A673 (cell line): Measurements from ENCODE around the gene MPZL1. TPM values are rescaled to one million over a fixed set of nuclear protein-coding genes. Genes with fewer than 3 reads are reported as not detected.

Experiments used
- BruUV-seq: library from RNA; stranded (reverse); fragments of 400-500 nt; replicated peaks from 2 replicates; lab custom pipeline; 2021; lab: Mats Ljungman, UMichigan
- CTCF ChIA-PET: fragments of 300-600 bp; sonication (Branson Sonifier 250); formaldehyde crosslinking; loops from one replicate; lab custom pipeline; 2022; ENCODE audit warnings: antibody characterized with exemption; lab: Charles Lee
- POLR2A ChIA-PET: fragments of 300-600 bp; sonication (Branson Sonifier 250); formaldehyde crosslinking; loops from one replicate; lab custom pipeline; 2022; ENCODE audit warnings: antibody characterized with exemption; ENCODE audit not compliant: low non-redundant PET; lab: Charles Lee
- DNase-seq: peaks from one replicate; pipeline ENCODE4 v3.0.0-alpha.2; 2015; ENCODE audit warnings: low spot score
- H3K27ac ChIP-seq: fragments of 200-600 bp; sonication (generic); 2 replicates; pipeline ENCODE4 v1.5.1; 2016; ENCODE audit warnings: mixed run types, low read depth, mild to moderate bottlenecking, mixed read lengths, antibody characterized with exemption, low read length; ENCODE audit not compliant: poor library complexity, severe bottlenecking
- H3K27me3 ChIP-seq: fragments of 200-600 bp; sonication (generic); replicated peaks from 2 replicates; pipeline ENCODE4 v1.6.1; 2017; ENCODE audit warnings: mixed run types, low read depth, mild to moderate bottlenecking, mixed read lengths, antibody characterized with exemption, low read length; ENCODE audit not compliant: insufficient read depth, poor library complexity
- H3K36me3 ChIP-seq: fragments of 200-600 bp; sonication (generic); 2 replicates; pipeline ENCODE4 v1.6.1; 2016; ENCODE audit warnings: mixed run types, mild to moderate bottlenecking, mixed read lengths, antibody characterized with exemption, low read length; ENCODE audit not compliant: insufficient read depth, poor library complexity, severe bottlenecking
- H3K4me1 ChIP-seq: fragments of 200-600 bp; sonication (generic); 2 replicates; pipeline ENCODE4 v1.6.1; 2017; ENCODE audit warnings: mixed run types, mild to moderate bottlenecking, mixed read lengths, antibody characterized with exemption, low read length; ENCODE audit not compliant: insufficient read depth, poor library complexity, severe bottlenecking
- H3K4me3 ChIP-seq: fragments of 200-600 bp; sonication (generic); 2 replicates; pipeline ENCODE4 v1.5.1; 2016; ENCODE audit warnings: low read depth, mixed run types, mild to moderate bottlenecking, mixed read lengths, low read length; ENCODE audit not compliant: poor library complexity, severe bottlenecking
- H3K9me3 ChIP-seq: fragments of 200-600 bp; sonication (generic); 2 replicates; pipeline ENCODE4 v1.6.1; 2016; ENCODE audit warnings: mixed run types, low read depth, mild to moderate bottlenecking, mixed read lengths, antibody characterized with exemption, low read length; ENCODE audit not compliant: poor library complexity, severe bottlenecking
- EZH2 ChIP-seq: fragments of 200-600 bp; sonication (generic); IDR thresholded peaks from 2 replicates; pipeline ENCODE4 v1.6.1; 2017; ENCODE audit warnings: borderline replicate concordance, low read depth, mild to moderate bottlenecking, mixed read lengths, antibody characterized with exemption, low read length; ENCODE audit not compliant: poor library complexity, severe bottlenecking
- intact Hi-C: fragments of 100-400 bp; cut with micrococcal nuclease; formaldehyde crosslinking; loops from one replicate; pipeline ENCODE4 v1.10.0; 2022; ENCODE audit not compliant: unreplicated experiment
- total RNA-seq: library from RNA; stranded (reverse); gene quantifications from 2 replicates; pipeline ENCODE4 v1.2.3, GENCODE V29; 2021
- TF ChIP-seq, protein P1 (sequence below): fragments of 300-800, 200-600 bp; sonication (generic); conservative IDR thresholded peaks from 2 replicates; pipeline ENCODE4 v1.5.1; 2017; ENCODE audit warnings: low read depth, mild to moderate bottlenecking, antibody characterized with exemption, low read length, moderate library complexity, mixed read lengths

MPZL1 gene
- total RNA-seq, 1 experiment from 2014 or later, result 87.8 TPM

DNA sequence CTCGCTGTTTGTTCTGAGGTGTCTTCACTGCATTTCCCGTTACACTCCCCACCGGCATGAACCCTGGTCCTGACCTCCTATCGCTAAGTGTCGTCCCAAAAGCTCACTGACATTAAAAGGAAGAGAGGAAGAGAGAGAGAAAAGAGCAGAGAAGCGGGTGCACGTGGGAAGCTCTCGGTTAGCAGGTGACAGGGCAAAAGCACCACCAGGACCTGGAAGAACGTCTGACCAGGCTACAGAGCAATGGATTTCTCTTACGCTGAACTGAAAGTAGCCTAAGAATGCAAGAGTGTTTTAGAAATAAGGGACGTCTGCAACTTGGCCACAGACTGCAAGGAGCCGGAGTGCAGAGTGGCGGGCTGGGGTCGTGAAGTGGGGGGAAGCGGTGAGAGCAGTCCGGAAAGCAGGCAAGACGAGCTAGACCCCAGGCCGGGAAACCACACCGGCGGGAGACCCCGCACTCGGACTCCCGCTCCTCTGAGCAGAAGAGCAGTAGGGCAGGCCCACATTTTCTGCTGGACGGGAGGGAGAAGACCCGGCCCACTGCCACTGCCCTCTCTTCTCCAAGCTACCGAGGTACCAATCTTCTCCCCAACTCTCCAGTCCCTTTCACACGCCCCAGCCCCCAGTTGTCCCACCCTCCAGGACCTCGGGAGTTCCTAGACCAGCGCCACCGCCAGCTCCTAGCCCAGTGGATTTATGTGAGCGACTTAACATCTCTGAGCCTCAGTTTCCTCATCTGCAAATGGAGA lies 8.3 kb upstream of the MPZL1 start:
- Histone ChIP-seq H3K36me3 (no peaks in the 10 kb centered on the region), H3K27me3 (no peaks in the 10 kb centered on the region), H3K4me3 (peak overlapping the region; percentile 67), H3K4me1 (no peaks in the 10 kb centered on the region), H3K9me3 (no peaks in the 10 kb centered on the region), H3K27ac (peak overlapping the region; percentile 92)
- no peak for TF ChIP-seq EZH2
- TF ChIP-seq, protein P1, sequence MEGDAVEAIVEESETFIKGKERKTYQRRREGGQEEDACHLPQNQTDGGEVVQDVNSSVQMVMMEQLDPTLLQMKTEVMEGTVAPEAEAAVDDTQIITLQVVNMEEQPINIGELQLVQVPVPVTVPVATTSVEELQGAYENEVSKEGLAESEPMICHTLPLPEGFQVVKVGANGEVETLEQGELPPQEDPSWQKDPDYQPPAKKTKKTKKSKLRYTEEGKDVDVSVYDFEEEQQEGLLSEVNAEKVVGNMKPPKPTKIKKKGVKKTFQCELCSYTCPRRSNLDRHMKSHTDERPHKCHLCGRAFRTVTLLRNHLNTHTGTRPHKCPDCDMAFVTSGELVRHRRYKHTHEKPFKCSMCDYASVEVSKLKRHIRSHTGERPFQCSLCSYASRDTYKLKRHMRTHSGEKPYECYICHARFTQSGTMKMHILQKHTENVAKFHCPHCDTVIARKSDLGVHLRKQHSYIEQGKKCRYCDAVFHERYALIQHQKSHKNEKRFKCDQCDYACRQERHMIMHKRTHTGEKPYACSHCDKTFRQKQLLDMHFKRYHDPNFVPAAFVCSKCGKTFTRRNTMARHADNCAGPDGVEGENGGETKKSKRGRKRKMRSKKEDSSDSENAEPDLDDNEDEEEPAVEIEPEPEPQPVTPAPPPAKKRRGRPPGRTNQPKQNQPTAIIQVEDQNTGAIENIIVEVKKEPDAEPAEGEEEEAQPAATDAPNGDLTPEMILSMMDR, result no peak
- CTCF ChIA-PET, result interaction anchor here (0.6 kb wide), 1 partner anchor 102 kb away, joined by 9 read pairs; no protein-coding TSS in a partner anchor
- POLR2A ChIA-PET, result interaction anchor here (0.6 kb wide), 1 partner anchor 157 kb away, joined by 10 read pairs; no protein-coding TSS in a partner anchor
- intact Hi-C loops, result loop anchor here (2.0 to 10.0 kb wide), 3 partner anchors 89 to 1889 kb away; partner anchors contain the start of genes DCAF6, MPC2 and UCK2
- no peak for DNase-seq
- BruUV-seq, result no TSS peak

DNA sequence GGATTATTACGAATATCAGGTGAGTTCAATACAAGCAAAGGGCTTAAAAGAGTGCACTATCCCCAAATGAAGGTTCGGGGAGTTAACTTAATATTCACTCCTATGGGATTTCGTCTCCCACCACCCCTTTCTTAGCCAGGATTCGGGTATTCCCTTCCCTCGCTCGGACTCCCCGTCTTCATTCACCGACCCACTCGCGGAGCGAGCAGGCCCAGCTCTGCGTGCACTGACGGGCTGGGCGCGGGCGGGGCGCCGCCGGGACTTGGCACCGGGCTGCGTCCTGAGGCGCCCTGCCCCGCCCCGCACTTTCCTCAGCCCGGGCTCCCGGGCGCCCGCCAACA lies 7.7 kb upstream of the MPZL1 start:
- POLR2A ChIA-PET, result interaction anchor here (0.6 kb wide), 1 partner anchor 158 kb away, joined by 10 read pairs; no protein-coding TSS in a partner anchor

DNA sequence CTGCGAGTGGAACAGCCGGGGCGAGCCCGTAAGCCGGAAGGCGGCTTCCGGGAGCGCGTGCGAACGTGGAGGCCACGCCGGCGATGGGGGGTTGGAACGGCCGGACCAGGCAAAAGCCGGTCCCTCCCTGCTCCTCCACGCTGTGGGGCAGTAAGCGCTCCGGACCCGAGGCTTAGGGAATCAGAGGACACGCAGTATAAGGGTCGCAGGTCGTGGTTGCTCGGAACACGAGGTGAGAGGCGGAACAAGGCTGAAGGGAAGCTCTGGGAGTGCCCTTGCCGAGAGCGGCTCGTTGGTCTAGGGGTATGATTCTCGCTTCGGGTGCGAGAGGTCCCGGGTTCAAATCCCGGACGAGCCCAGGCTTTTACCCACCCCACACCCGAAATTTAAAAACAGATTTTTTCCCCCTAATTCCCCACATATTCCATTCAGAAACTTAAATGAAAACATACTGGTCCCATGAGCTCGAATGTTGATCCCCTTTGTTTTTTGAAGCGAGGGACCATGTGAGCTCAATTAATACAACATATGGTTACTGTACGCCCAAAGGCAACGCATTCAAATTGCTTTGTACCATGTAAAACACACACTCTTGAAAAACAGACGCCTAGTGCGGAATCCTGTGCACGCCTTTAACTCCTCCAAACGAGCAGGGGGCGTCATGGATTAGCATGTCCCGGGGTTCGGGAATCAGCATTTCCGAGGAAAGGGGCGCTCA lies 7.2 kb upstream of the MPZL1 start:
- peak; percentile 90 for DNase-seq
- intact Hi-C loops, result loop anchor here (2.0 to 10.0 kb wide), 3 partner anchors 88 to 1890 kb away; partner anchors contain the start of genes DCAF6, MPC2 and UCK2
- ChIA-PET POLR2A (interaction anchor here (0.5 to 0.6 kb wide), 2 partner anchors 114 to 537 kb away, joined by 3 to 12 read pairs; no protein-coding TSS in a partner anchor), CTCF (interaction anchor here (0.6 to 0.7 kb wide), 2 partner anchors 48 to 101 kb away, joined by 3 to 9 read pairs; no protein-coding TSS in a partner anchor)
- no peaks in the 10 kb centered on the region for H3K9me3 ChIP-seq
- H3K27me3 ChIP-seq, result no peaks in the 10 kb centered on the region
- peak overlapping the region; percentile 67 for H3K4me3 ChIP-seq
- BruUV-seq, result no TSS peak
- H3K36me3 ChIP-seq, result no peaks in the 10 kb centered on the region
- H3K4me1 ChIP-seq, result no peaks in the 10 kb centered on the region
- H3K27ac ChIP-seq, result peak overlapping the region; percentile 92
- TF ChIP-seq EZH2, result no peak
- TF ChIP-seq, protein P1, result no peak

More for the DNA sequence above, 7.7 kb upstream of the MPZL1 start:
- H3K4me1 ChIP-seq, result no peaks in the 10 kb centered on the region
- peak overlapping the region; percentile 92 for H3K27ac ChIP-seq
- TF ChIP-seq EZH2, result no peak
- TF ChIP-seq, protein P1, result no peak
- H3K9me3 ChIP-seq, result no peaks in the 10 kb centered on the region
- CTCF ChIA-PET, result interaction anchor here (0.6 kb wide), 1 partner anchor 102 kb away, joined by 9 read pairs; no protein-coding TSS in a partner anchor
- intact Hi-C loops, result loop anchor here (2.0 to 10.0 kb wide), 3 partner anchors 89 to 1889 kb away; partner anchors contain the start of genes DCAF6, MPC2 and UCK2
- DNase-seq, result no peak
- no peaks in the 10 kb centered on the region for H3K27me3 ChIP-seq
- H3K4me3 ChIP-seq, result peak overlapping the region; percentile 67
- H3K36me3 ChIP-seq, result no peaks in the 10 kb centered on the region
- no TSS peak for BruUV-seq
